ENCODE data around the gene USP14. TPM values are rescaled to one million over a fixed set of nuclear protein-coding genes. Genes with fewer than 3 reads are reported as not detected.

Gene USP14
- total and polyA plus RNA-seq, 2 of the 8 experiments (the other 6 are each of a cell fraction or from before 2014, with no cell fraction given) = 14.8 to 91.1 TPM

DNA sequence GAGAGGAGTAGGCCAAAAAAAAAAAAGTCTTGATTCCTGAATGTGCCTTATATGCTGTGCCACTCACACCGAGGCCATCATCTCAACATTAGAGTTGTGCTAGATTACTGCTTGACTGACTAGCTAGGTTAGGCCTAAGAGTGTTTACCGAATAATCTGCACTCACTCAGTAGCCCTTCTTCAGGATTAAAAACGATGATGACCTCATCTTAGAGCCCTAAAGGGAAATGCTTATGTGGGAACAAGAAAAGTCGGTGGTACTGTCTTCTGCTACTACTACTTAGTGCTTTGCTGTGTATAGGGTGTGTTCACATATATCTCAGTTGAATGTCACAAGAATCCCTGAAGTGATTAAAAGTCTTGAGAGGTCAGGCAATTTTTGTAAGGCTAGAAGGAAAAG lies 55.1 kb downstream of the USP14 start:
- no peak overlapping the region for H3K4me3 ChIP-seq (ENCODE audit: extremely low read depth in 1 of 4, insufficient read depth in 2 of 4, low read depth in 3 of 4, low read length in 4 of 4)

More for the DNA sequence above, 55.1 kb downstream of the USP14 start:
- Histone ChIP-seq H4K5ac (ENCODE audit: insufficient read length, low read depth, low read length) (no peak overlapping the region), H3K18ac (ENCODE audit: extremely low read depth, low read length) (no peak overlapping the region), H3K9me3 (ENCODE audit: insufficient read depth in 2 of 2, low read depth in 1 of 2, low read length in 1 of 2) (peaks cover 5% of the 10 kb centered on the region in 2 experiments; a peak in 3 of 4 replicates), H2BK20ac (ENCODE audit: low read length) (no peak overlapping the region), H3K14ac (ENCODE audit: insufficient read length) (no peak overlapping the region), H3K9ac (replicated peaks in 1 of 4; ENCODE audit: extremely low read depth in 1 of 4, low read depth in 3 of 4, low read length in 3 of 4) (no peak overlapping the region), H4K20me1 (replicated peaks in 1 of 2; ENCODE audit: control insufficient read depth in 1 of 2, insufficient read depth in 2 of 2, low read length in 2 of 2) (peaks cover 0 to 3% of the 10 kb centered on the region in 2 experiments), H2BK120ac (replicated peaks; ENCODE audit: low read depth, low read length) (no peak overlapping the region), H3K4me1 (replicated peaks in 1 of 4; ENCODE audit: control insufficient read depth in 3 of 4, insufficient read depth in 4 of 4, low read length in 3 of 4) (peaks cover 0 to 3% (median 0%) of the 10 kb centered on the region in 4 experiments; a peak in 1 of 7 replicates), H3K27ac (ENCODE audit: low read depth, low read length) (no peak overlapping the region), H4K8ac (ENCODE audit: extremely low read depth, insufficient read depth, low read length) (no peak overlapping the region), H2BK12ac (ENCODE audit: low read depth, low read length) (no peak overlapping the region), H2BK15ac (ENCODE audit: low read length) (no peak overlapping the region), H3K23me2 (ENCODE audit: low read depth, low read length) (no peaks in the 10 kb centered on the region), H3K36me3 (ENCODE audit: control insufficient read depth in 2 of 4, insufficient read depth in 4 of 4, low read length in 3 of 4) (peaks cover 14 to 74% (median 57%) of the 10 kb centered on the region in 4 experiments; a peak in 7 of 8 replicates), H3K79me1 (ENCODE audit: low read depth, low read length) (no peaks in the 10 kb centered on the region), H3K4me2 (ENCODE audit: insufficient read depth in 1 of 2, low read depth in 2 of 2, low read length in 2 of 2) (no peak overlapping the region), H2AK5ac (ENCODE audit: low read depth, low read length) (no peak overlapping the region), H3K23ac (ENCODE audit: insufficient read length) (no peak overlapping the region), H2AFZ (ENCODE audit: low read length) (no peak overlapping the region), H3K79me2 (ENCODE audit: control insufficient read depth in 1 of 2, insufficient read depth in 2 of 2, low read length in 2 of 2) (no peaks in the 10 kb centered on the region), H2BK5ac (ENCODE audit: low read depth, low read length) (no peak overlapping the region), H3K56ac (replicated peaks; ENCODE audit: insufficient read length, low read depth, low read length) (no peak overlapping the region), H4K91ac (replicated peaks; ENCODE audit: insufficient read length, low read length) (no peak overlapping the region), H3K27me3 (replicated peaks in 1 of 4; ENCODE audit: control insufficient read depth in 3 of 4, extremely low read depth in 1 of 4, insufficient read depth in 3 of 4, low read length in 3 of 4) (peaks cover 0 to 1% (median 0%) of the 10 kb centered on the region in 4 experiments; a peak in 1 of 7 replicates), H3K4ac (replicated peaks; ENCODE audit: insufficient read length, low read depth, low read length) (no peak overlapping the region)
- 0 out of 3 replicates have a peak, but pooled peaks of 1 of the 2 experiments have one; percentile 21 for TF ChIP-seq POLR2A (IDR thresholded peaks at IDR 0.05; ENCODE audit: control extremely low read depth in 1 of 2, low read depth in 2 of 2, low read length in 2 of 2)
- no peak for TF ChIP-seq RAD21 (IDR thresholded peaks at IDR 0.05 in 1 of 2, conservative IDR thresholded peaks at IDR 0.05 in 1 of 2; ENCODE audit: low read depth in 2 of 2, low read length in 2 of 2)
- WGBS, 2 experiments (ENCODE audit: extremely low coverage in 1 of 2, insufficient coverage in 1 of 2, insufficient read length in 1 of 2, insufficient replicate concordance in 2 of 2, low coverage in 1 of 2, low lambda C conversion rate in 2 of 2, missing lambda C conversion rate in 1 of 2) = 92% methylated on average over 4 of the region's 4 CpGs; no CpG with 5 or more reads in 1 of the 2 experiments
- POLR2A ChIA-PET (ENCODE audit: partially characterized antibody) = interaction anchor here (0.6 kb wide), 1 partner anchor 55 kb away, joined by 3 read pairs; the partner anchor contains the start of gene USP14
- DNase-seq (ENCODE audit: low read depth in 1 of 2, low spot score in 2 of 2) = no peak
- FAIRE-seq = no peak
- CTCF ChIA-PET (ENCODE audit: partially characterized antibody) = interaction anchor here (0.7 to 1.8 kb wide), 4 partner anchors 9 to 402 kb away, joined by 3 read pairs; no protein-coding TSS in a partner anchor
